ENCODE results near the gene TAAR6.

DNA sequence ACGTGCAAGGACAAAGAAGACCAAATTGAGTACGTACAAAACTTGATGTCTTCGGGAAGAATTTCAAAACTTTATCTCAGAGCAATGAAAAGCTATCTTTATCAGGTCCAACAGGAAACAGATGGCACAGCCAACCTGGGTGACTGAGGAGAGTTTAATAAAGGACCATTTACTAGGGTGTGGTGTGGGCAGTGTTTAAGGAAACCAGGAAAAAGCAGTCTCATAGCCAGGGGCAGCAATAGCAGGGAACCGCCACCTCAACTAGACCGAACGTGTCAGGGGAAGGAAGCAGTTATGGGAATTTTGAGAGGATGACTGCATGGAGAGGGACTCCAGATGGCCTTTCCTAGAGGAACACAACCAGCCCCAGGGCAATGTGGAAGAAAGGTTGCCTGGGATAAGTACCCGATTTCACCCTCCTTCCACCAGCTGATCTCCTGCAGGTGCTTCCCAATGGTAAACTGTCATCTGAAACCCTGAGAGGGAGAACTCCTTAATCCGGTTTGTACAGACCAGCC lies 34.6 kb downstream of the TAAR6 start:
- TF ChIP-seq TAF1 (IDR thresholded peaks at IDR 0.05; ENCODE audit: low read depth, low read length) (no peak), POLR2A (IDR thresholded peaks at IDR 0.05; ENCODE audit: low read depth, low read length) (no peak)

All from GM12891 (cell line).